IMR-90 (cell line): ENCODE measurements around the gene SPART. TPM values are rescaled to one million over a fixed set of nuclear protein-coding genes. Genes with fewer than 3 reads are reported as not detected.

Source experiments
- ATAC-seq: fragments of 200-7000 bp; cut with Tn5 transposase; 2 replicates; pipeline ENCODE4 v1.9.1; 2020; ENCODE audit warnings: low read depth, mild to moderate bottlenecking, moderate library complexity
- BruUV-seq: library from RNA; stranded (reverse); fragments of 400-500 nt; replicated peaks from 2 replicates; lab custom pipeline; 2021; lab: Mats Ljungman, UMichigan
- CTCF ChIA-PET: fragments of 300-600 bp; formaldehyde crosslinking; extraction: SDS; loops from one replicate; lab custom pipeline; 2021; ENCODE audit warnings: antibody characterized with exemption; lab: Yijun Ruan, JAX
- POLR2A ChIA-PET: fragments of 300-600 bp; sonication (Branson Sonifier 250); formaldehyde crosslinking; loops from one replicate; lab custom pipeline; 2022; ENCODE audit warnings: antibody characterized with exemption; ENCODE audit not compliant: unreplicated experiment; lab: Charles Lee
- DNase-seq: peaks from one replicate; pipeline ENCODE4 v3.0.0; 2013
- H2AFZ ChIP-seq: replicated peaks from 2 replicates; pipeline ENCODE3; 2013; ENCODE audit warnings: low read length, mild to moderate bottlenecking; ENCODE audit not compliant: poor library complexity
- H2AK5ac ChIP-seq: 2 replicates; pipeline ENCODE4 v1.6.1; 2013; ENCODE audit warnings: low read depth, low read length, inconsistent platforms
- H2AK9ac ChIP-seq: replicated peaks from 2 replicates; pipeline ENCODE3; 2013; ENCODE audit warnings: mild to moderate bottlenecking, low read depth, low read length, moderate library complexity; ENCODE audit not compliant: poor library complexity
- H2BK120ac ChIP-seq: 2 replicates; pipeline ENCODE4 v1.6.1; 2013; ENCODE audit warnings: low read depth, low read length, inconsistent platforms
- H2BK15ac ChIP-seq: 3 replicates; pipeline ENCODE4 v1.6.1; 2013; ENCODE audit warnings: low read depth, low read length, inconsistent platforms
- H2BK20ac ChIP-seq: 2 replicates; pipeline ENCODE4 v1.6.1; 2013; ENCODE audit warnings: low read depth, mild to moderate bottlenecking, inconsistent platforms, low read length, moderate library complexity
- H2BK5ac ChIP-seq: 2 replicates; pipeline ENCODE4 v1.6.1; 2013; ENCODE audit warnings: mild to moderate bottlenecking, low read depth, low read length, inconsistent platforms; ENCODE audit not compliant: poor library complexity, severe bottlenecking
- H3K14ac ChIP-seq: replicated peaks from 2 replicates; pipeline ENCODE4 v1.6.1; 2013; ENCODE audit warnings: low read depth, low read length, inconsistent platforms
- H3K18ac ChIP-seq: 2 replicates; pipeline ENCODE4 v1.6.1; 2013; ENCODE audit warnings: low read depth, low read length, control low read depth
- H3K23ac ChIP-seq: 2 replicates; pipeline ENCODE4 v1.6.1; 2013; ENCODE audit warnings: low read depth, low read length, inconsistent platforms
- H3K27ac ChIP-seq: 2 replicates; pipeline ENCODE4 v1.5.1; 2013; ENCODE audit warnings: mild to moderate bottlenecking, control low read depth, low read length; ENCODE audit not compliant: insufficient read depth
- H3K27me3 ChIP-seq: 2 replicates; pipeline ENCODE4 v1.6.1; 2013; ENCODE audit warnings: low read length; ENCODE audit not compliant: control insufficient read depth, insufficient read depth
- H3K36me3 ChIP-seq: 2 replicates; pipeline ENCODE4 v1.6.1; 2013; ENCODE audit warnings: low read length, mixed read lengths; ENCODE audit not compliant: control insufficient read depth, insufficient read depth
- H3K4ac ChIP-seq: 2 replicates; pipeline ENCODE4 v1.6.1; 2013; ENCODE audit warnings: low read depth, low read length, inconsistent platforms
- H3K4me1 ChIP-seq: 2 replicates; pipeline ENCODE4 v1.6.1; 2013; ENCODE audit warnings: low read length, mixed read lengths; ENCODE audit not compliant: control insufficient read depth, insufficient read depth
- H3K4me2 ChIP-seq: 2 replicates; pipeline ENCODE4 v1.6.1; 2013; ENCODE audit warnings: low read depth, mild to moderate bottlenecking, control low read depth, low read length, moderate library complexity
- H3K4me3 ChIP-seq: 2 replicates; pipeline ENCODE4 v1.5.1; 2013; ENCODE audit warnings: low read depth, mild to moderate bottlenecking, control low read depth, low read length, moderate library complexity; ENCODE audit not compliant: insufficient read depth
- H3K56ac ChIP-seq: 2 replicates; pipeline ENCODE4 v1.6.1; 2013; ENCODE audit warnings: low read length, inconsistent platforms; ENCODE audit not compliant: insufficient read depth; ENCODE audit errors: extremely low read depth
- H3K79me1 ChIP-seq, 2 experiments: 2 replicates each; pipeline ENCODE4 v1.6.1; 2013; ENCODE audit warnings: low read length in 2 of 2, inconsistent platforms in 1 of 2, low read depth in 1 of 2
- H3K9ac ChIP-seq: 2 replicates; pipeline ENCODE4 v1.6.1; 2013; ENCODE audit warnings: low read depth, low read length, control low read depth
- H3K9me1 ChIP-seq: 2 replicates; pipeline ENCODE4 v1.6.1; 2013; ENCODE audit warnings: low read length, inconsistent platforms; ENCODE audit not compliant: insufficient read depth
- H3K9me3 ChIP-seq: 2 replicates; pipeline ENCODE4 v1.6.1; 2013; ENCODE audit warnings: low read length; ENCODE audit not compliant: control insufficient read depth, insufficient read depth
- H4K20me1 ChIP-seq: 2 replicates; pipeline ENCODE4 v1.6.1; 2013; ENCODE audit warnings: low read length, inconsistent platforms; ENCODE audit not compliant: insufficient read depth
- H4K5ac ChIP-seq: 2 replicates; pipeline ENCODE4 v1.6.1; 2013; ENCODE audit warnings: mild to moderate bottlenecking, low read depth, low read length, control low read depth
- H4K8ac ChIP-seq, 2 experiments: 2 replicates each; pipeline ENCODE4 v1.6.1; 2013; ENCODE audit warnings: low read depth in 2 of 2, low read length in 2 of 2, control low read depth in 1 of 2, inconsistent platforms in 1 of 2
- H4K91ac ChIP-seq: 2 replicates; pipeline ENCODE4 v1.6.1; 2013; ENCODE audit warnings: low read depth, low read length, inconsistent platforms; ENCODE audit not compliant: insufficient read depth
- BHLHE40 ChIP-seq: fragments of 150-350 bp; IDR thresholded peaks from 2 replicates; pipeline ENCODE4 v1.6.1; 2016; ENCODE audit warnings: mild to moderate bottlenecking, low read depth, low read length
- CEBPB ChIP-seq: IDR thresholded peaks from 2 replicates; pipeline ENCODE4 v1.6.1; 2012; ENCODE audit warnings: low read depth, low read length, improper control_type of control experiment
- CHD1 ChIP-seq: IDR thresholded peaks from 2 replicates; pipeline ENCODE4 v1.6.1; 2012; ENCODE audit warnings: low read depth, low read length, improper control_type of control experiment
- CTCF ChIP-seq: conservative IDR thresholded peaks from 2 replicates; pipeline ENCODE4 v1.5.1; 2012; ENCODE audit warnings: mild to moderate bottlenecking, low read depth, low read length, improper control_type of control experiment
- ELK1 ChIP-seq: fragments of 150-350 bp; IDR thresholded peaks from 2 replicates; pipeline ENCODE4 v1.6.1; 2016; ENCODE audit warnings: low read depth, mild to moderate bottlenecking, low read length, moderate library complexity, borderline replicate concordance
- FOS ChIP-seq: fragments of 150-350 bp; IDR thresholded peaks from 2 replicates; pipeline ENCODE4 v1.6.1; 2016; ENCODE audit warnings: low read depth, low read length
- MAFK ChIP-seq: IDR thresholded peaks from 2 replicates; pipeline ENCODE4 v1.6.1; 2012; ENCODE audit warnings: low read depth, low read length, improper control_type of control experiment
- MAZ ChIP-seq: IDR thresholded peaks from 2 replicates; pipeline ENCODE4 v1.6.1; 2012; ENCODE audit warnings: low read depth, mild to moderate bottlenecking, low read length, improper control_type of control experiment, moderate library complexity, borderline replicate concordance
- MXI1 ChIP-seq: IDR thresholded peaks from 2 replicates; pipeline ENCODE4 v1.6.1; 2012; ENCODE audit warnings: low read depth, mild to moderate bottlenecking, low read length, moderate library complexity, borderline replicate concordance
- NFE2L2 ChIP-seq: fragments of 150-350 bp; IDR thresholded peaks from 2 replicates; pipeline ENCODE4 v1.6.1; 2016; ENCODE audit warnings: low read depth, mild to moderate bottlenecking, low read length
- POLR2A ChIP-seq: IDR thresholded peaks from 2 replicates; pipeline ENCODE4 v1.6.1; 2012; ENCODE audit warnings: mild to moderate bottlenecking, low read depth, low read length
- RAD21 ChIP-seq: IDR thresholded peaks from 2 replicates; pipeline ENCODE4 v1.6.1; 2012; ENCODE audit warnings: low read length, improper control_type of control experiment
- RCOR1 ChIP-seq: IDR thresholded peaks from 2 replicates; pipeline ENCODE4 v1.6.1; 2012; ENCODE audit warnings: mild to moderate bottlenecking, low read length, improper control_type of control experiment; ENCODE audit not compliant: insufficient replicate concordance
- RFX5 ChIP-seq: IDR thresholded peaks from 2 replicates; pipeline ENCODE4 v1.8.0; 2012; ENCODE audit warnings: low read depth, mild to moderate bottlenecking, low read length, moderate library complexity
- SMC3 ChIP-seq: fragments of 150-350 bp; IDR thresholded peaks from 2 replicates; pipeline ENCODE4 v1.6.1; 2016; ENCODE audit warnings: low read depth, mild to moderate bottlenecking, antibody characterized with exemption, low read length, moderate library complexity
- USF2 ChIP-seq: fragments of 150-350 bp; IDR thresholded peaks from 2 replicates; pipeline ENCODE4 v1.6.1; 2017; ENCODE audit warnings: mild to moderate bottlenecking, antibody characterized with exemption, low read length, low read depth
- dilution Hi-C: fragments of 300-500 bp; cut with HindIII; formaldehyde crosslinking; loops from one replicate; pipeline ENCODE4 v1.14.3; 2018; ENCODE audit warnings: low sequenced_read_pairs; ENCODE audit not compliant: unreplicated experiment
- in situ Hi-C: fragments of 300-500 bp; cut with MboI; formaldehyde crosslinking; loops from 3 replicates; pipeline ENCODE4 v1.14.3; 2019; ENCODE audit warnings: low sequenced_read_pairs, inconsistent platforms, mixed read lengths
- intact Hi-C: fragments of 100-400 bp; cut with micrococcal nuclease; formaldehyde crosslinking; loops from 2 replicates; pipeline ENCODE4 v1.10.0; 2022
- polyA plus RNA-seq, 3 experiments: library from polyadenylated mRNA; depleted of rRNA; stranded (reverse); fragments of >200 nt; gene quantifications; 2 replicates each; pipeline ENCODE4 v1.2.3, GENCODE V29; 2012; ENCODE audit warnings: low replicate concordance in 1 of 3
- total RNA-seq: library from RNA; depleted of rRNA; stranded (reverse); fragments of >200 nt; gene quantifications from 2 replicates; pipeline ENCODE4 v1.2.3, GENCODE V29; 2012

SPART gene
- total and polyA plus RNA-seq, 2 of the 4 experiments (the other 2 are of a cell fraction): 43.8 to 110 TPM

- no peak overlapping the region for H2BK120ac ChIP-seq
- H3K27me3 ChIP-seq: no peaks in the 10 kb centered on the region; the same call in none of the 2 replicates
- no peak overlapping the region for H3K4me2 ChIP-seq
- ChIA-PET POLR2A (no interaction called here), CTCF (no interaction called here)
- no peak overlapping the region for H2AFZ ChIP-seq
- intact Hi-C loops: no loop called here
- H2BK15ac ChIP-seq: no peak overlapping the region
- H4K91ac ChIP-seq: no peak overlapping the region
- no peak overlapping the region for H3K4me3 ChIP-seq
- TF ChIP-seq CTCF: no peak
- TF ChIP-seq SMC3: no peak
- no peak for TF ChIP-seq MAZ
- TF ChIP-seq CHD1: no peak
- TF ChIP-seq MXI1: no peak
- TF ChIP-seq POLR2A: no peak
- TF ChIP-seq NFE2L2: no peak
- TF ChIP-seq RAD21: no peak
- TF ChIP-seq CEBPB: no peak
- no peak for TF ChIP-seq ELK1
- no peak for TF ChIP-seq RCOR1
- TF ChIP-seq RFX5: no peak
- no peak for TF ChIP-seq USF2
- TF ChIP-seq MAFK: no peak
- no peak for TF ChIP-seq BHLHE40
- TF ChIP-seq FOS: no peak
- dilution Hi-C loops: no loop called here
- H3K9me3 ChIP-seq: no peaks in the 10 kb centered on the region
- H3K23ac ChIP-seq: no peak overlapping the region
- no peak overlapping the region for H2BK20ac ChIP-seq
- H3K4ac ChIP-seq: no peak overlapping the region
- no peak overlapping the region for H3K56ac ChIP-seq
- H2AK9ac ChIP-seq: no peak overlapping the region
- DNase-seq (no peak), ATAC-seq (no peak)
- H3K4me1 ChIP-seq: no peaks in the 10 kb centered on the region
- H4K8ac ChIP-seq: no peak overlapping the region
- no peaks in the 10 kb centered on the region for H3K79me1 ChIP-seq
- no peak overlapping the region for H3K27ac ChIP-seq
- H4K5ac ChIP-seq: no peak overlapping the region
- no peak overlapping the region for H3K18ac ChIP-seq
- no peak overlapping the region for H3K9ac ChIP-seq
- in situ Hi-C loops: loop anchor here (10.0 kb wide), 1 partner anchor 446 kb away; no protein-coding TSS in a partner anchor
- no peaks in the 10 kb centered on the region for H3K9me1 ChIP-seq
- H3K36me3 ChIP-seq: no peaks in the 10 kb centered on the region
- no peak overlapping the region for H2BK5ac ChIP-seq
- H3K14ac ChIP-seq: no peak overlapping the region
- no peak overlapping the region for H2AK5ac ChIP-seq
- H4K20me1 ChIP-seq: no peaks in the 10 kb centered on the region
- BruUV-seq: no TSS peak
Measured at GRCh38 chr13:36288794-36289391, 57.3 kb downstream of the SPART start.
